Endothelial cell of umbilical vein (primary cell): Measurements from ENCODE around the gene NHERF2. TPM values are rescaled to one million over a fixed set of nuclear protein-coding genes. Genes with fewer than 3 reads are reported as not detected.

Source experiments
- BruUV-seq: library from RNA; stranded (reverse); fragments of 400-500 nt; replicated peaks from 2 replicates; lab custom pipeline; 2021; lab: Mats Ljungman, UMichigan
- CTCF ChIA-PET: fragments of 300-600, 350-600 bp; sonication (Branson Sonifier 250); formaldehyde crosslinking; loops from one replicate; lab custom pipeline; 2021; ENCODE audit warnings: antibody characterized with exemption, inconsistent platforms; lab: Charles Lee
- POLR2A ChIA-PET: fragments of 300-600, 350-600 bp; sonication (Branson Sonifier 250); formaldehyde crosslinking; loops from one replicate; lab custom pipeline; 2021; ENCODE audit warnings: antibody characterized with exemption, inconsistent platforms; lab: Charles Lee
- DNase-seq: peaks from one replicate; pipeline ENCODE4 v3.0.0-alpha.2; 2011; ENCODE audit warnings: low read depth, low spot score
- FAIRE-seq: peaks from 2 replicates; lab custom pipeline; 2011; peaks lifted over from hg19 to GRCh38; lab: Jason Lieb, UNC
- H2AFZ ChIP-seq: 2 replicates; pipeline ENCODE4 v1.6.0; 2012; ENCODE audit warnings: low read depth, low read length, control low read depth, inconsistent platforms
- H3K27ac ChIP-seq: 2 replicates; pipeline ENCODE4 v1.5.1; 2011; ENCODE audit warnings: low read depth, mild to moderate bottlenecking, control low read depth, low read length, moderate library complexity; ENCODE audit not compliant: insufficient read depth
- H3K27me3 ChIP-seq, 2 experiments: 2 replicates each; pipeline versions ENCODE4 v1.6.0 to v1.6.1; 2011; ENCODE audit warnings: low read length in 2 of 2, mixed read lengths in 1 of 2; ENCODE audit not compliant: control insufficient read depth in 2 of 2, insufficient read depth in 2 of 2
- H3K36me3 ChIP-seq, 2 experiments: 2 replicates in 1 of 2; 3 replicates in 1 of 2; pipeline ENCODE4 v1.5.1; 2011; ENCODE audit warnings: low read length in 2 of 2, mild to moderate bottlenecking in 1 of 2, moderate library complexity in 1 of 2; ENCODE audit not compliant: control insufficient read depth in 2 of 2, insufficient read depth in 2 of 2; ENCODE audit errors: extremely low read depth in 1 of 2
- H3K4me1 ChIP-seq: 3 replicates; pipeline ENCODE4 v1.5.1; 2011; ENCODE audit warnings: mild to moderate bottlenecking, low read length; ENCODE audit not compliant: control insufficient read depth, insufficient read depth; ENCODE audit errors: extremely low read depth
- H3K4me2 ChIP-seq: 2 replicates; pipeline ENCODE4 v1.6.1; 2011; ENCODE audit warnings: low read length, control low read depth, mixed read lengths; ENCODE audit not compliant: insufficient read depth
- H3K4me3 ChIP-seq, 3 experiments: fragments of 200-600 bp in 1 of 3; sonication (generic), shearing (Covaris generic) in 1 of 3; replicated peaks in 1 of 3; 2 replicates each; pipeline ENCODE4 v1.5.1; 2011 to 2016; ENCODE audit warnings: control low read depth in 3 of 3, low read length in 3 of 3, mild to moderate bottlenecking in 2 of 3, inconsistent platforms in 1 of 3, low read depth in 1 of 3, moderate library complexity in 1 of 3; ENCODE audit not compliant: insufficient read depth in 1 of 3
- H3K79me2 ChIP-seq: 2 replicates; pipeline ENCODE4 v1.6.0; 2012; ENCODE audit warnings: low read length, inconsistent platforms; ENCODE audit not compliant: control insufficient read depth, insufficient read depth
- H3K9ac ChIP-seq: replicated peaks from 2 replicates; pipeline ENCODE3; 2011; ENCODE audit warnings: low read length, control low read depth; ENCODE audit not compliant: insufficient read depth; ENCODE audit errors: extremely low read depth
- H3K9me1 ChIP-seq: replicated peaks from 3 replicates; pipeline ENCODE4 v1.6.0; 2011; ENCODE audit warnings: mild to moderate bottlenecking, low read length; ENCODE audit not compliant: control insufficient read depth, insufficient read depth; ENCODE audit errors: extremely low read depth
- H3K9me3 ChIP-seq: replicated peaks from 2 replicates; pipeline ENCODE4 v1.5.1; 2012; ENCODE audit warnings: low read length, inconsistent platforms; ENCODE audit not compliant: control insufficient read depth, insufficient read depth
- H4K20me1 ChIP-seq: replicated peaks from 2 replicates; pipeline ENCODE3; 2011; ENCODE audit warnings: mild to moderate bottlenecking, low read length; ENCODE audit not compliant: control insufficient read depth, insufficient read depth; ENCODE audit errors: extremely low read depth
- POLR2AphosphoS5 ChIP-seq: IDR thresholded peaks from 2 replicates; pipeline ENCODE4 v1.6.1; 2012; ENCODE audit warnings: low read depth, mild to moderate bottlenecking, control low read depth, low read length, moderate library complexity; ENCODE audit not compliant: insufficient read depth
- dilution Hi-C: fragments of 300-500 bp; cut with MboI; formaldehyde crosslinking; loops from one replicate; pipeline ENCODE4 v1.15.0; 2019; ENCODE audit warnings: low sequenced_read_pairs; ENCODE audit not compliant: extremely low pct_ligation_motif_present
- intact Hi-C: fragments of 100-400 bp; cut with micrococcal nuclease; formaldehyde crosslinking; loops from one replicate; pipeline ENCODE4 v1.10.0; 2022
- polyA plus RNA-seq, 4 experiments: library from polyadenylated mRNA; depleted of rRNA in 3 of 4; stranded (reverse) in 3 of 4; unstranded in 1 of 4; fragments of >200 nt; gene quantifications; 2 replicates each; pipeline versions ENCODE4 v1.2.1 to v1.2.3, GENCODE V29; 2011 to 2012; ENCODE audit warnings: missing spikeins in 1 of 4
- total RNA-seq: library from RNA; stranded (reverse); gene quantifications from 2 replicates; pipeline ENCODE4 v1.2.3, GENCODE V29; 2021
- TF ChIP-seq, protein P1 (sequence below): IDR thresholded peaks from 2 replicates; pipeline ENCODE4 v1.6.1; 2011; ENCODE audit not compliant: insufficient read depth, insufficient read length
- TF ChIP-seq, protein P2 (sequence below), 2 donors: IDR thresholded peaks; 1 replicate in 1 of 2; 2 replicates in 1 of 2; pipeline ENCODE4 v1.5.1; 2011; ENCODE audit warnings: low read length in 2 of 2, mild to moderate bottlenecking in 2 of 2, moderate library complexity in 2 of 2, control low read depth in 1 of 2, inconsistent platforms in 1 of 2, low read depth in 1 of 2; ENCODE audit not compliant: insufficient read depth in 1 of 2; ENCODE audit errors: extremely low read depth in 1 of 2

Gene NHERF2
- total and polyA plus RNA-seq, 2 donors (not counting 3 experiments of a cell fraction or from before 2014, with no cell fraction given), result 65.2 to 71.2 TPM

DNA sequence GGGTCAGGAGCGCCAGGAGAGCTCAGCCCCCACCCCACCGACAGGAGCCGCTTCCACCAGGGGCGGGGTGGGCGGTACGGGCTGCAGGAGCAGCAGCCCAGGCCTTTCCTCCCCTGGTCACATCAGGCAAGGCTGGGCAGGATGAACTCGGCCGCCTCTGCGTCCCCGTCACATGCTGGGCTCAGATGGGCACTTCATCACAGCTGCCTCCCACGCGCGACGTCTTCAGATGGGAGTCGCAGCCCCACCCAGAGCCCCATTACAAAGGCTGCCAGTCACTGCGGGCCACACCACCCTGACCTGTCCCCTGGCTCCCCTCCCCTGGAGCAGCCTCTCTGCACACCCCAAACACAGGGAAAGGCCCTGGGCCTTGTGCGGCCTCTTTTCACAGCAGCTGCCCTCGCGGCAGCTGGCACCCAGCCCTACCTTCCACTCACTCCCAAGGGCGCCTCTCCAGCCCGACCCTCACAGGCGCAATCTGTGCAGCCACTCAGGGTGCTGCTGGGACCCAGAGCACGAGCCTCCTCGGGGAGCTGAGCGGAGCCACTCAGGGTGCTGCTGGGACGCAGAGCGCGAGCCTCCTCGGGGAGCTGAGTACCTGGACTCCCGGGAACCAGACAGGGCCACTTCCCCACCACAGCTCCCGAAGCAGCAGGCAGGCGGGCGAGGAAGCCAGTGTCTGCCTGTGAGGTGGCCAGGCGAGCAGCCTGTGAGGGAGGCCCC is 21.7 kb upstream of the NHERF2 start:
- Histone ChIP-seq H3K79me2 (peaks cover 69% of the 10 kb centered on the region), H3K36me3 (peaks cover 0 to 32% of the 10 kb centered on the region in 2 experiments), H3K9me3 (no peaks in the 10 kb centered on the region), H3K27ac (no peak overlapping the region), H3K9me1 (no peaks in the 10 kb centered on the region), H3K4me1 (peaks cover 42% of the 10 kb centered on the region), H4K20me1 (no peaks in the 10 kb centered on the region), H3K9ac (no peak overlapping the region), H2AFZ (no peak overlapping the region), H3K4me3 (no peak overlapping the region), H3K27me3 (no peaks in the 10 kb centered on the region), H3K4me2 (no peak overlapping the region)
- no TSS peak for BruUV-seq
- DNase-seq (no peak), FAIRE-seq (no peak)
- intact Hi-C loops (loop anchor here (1.0 kb wide), 2 partner anchors 148 to 246 kb away; partner anchors contain the start of gene ECI1), dilution Hi-C loops (no loop called here)
- TF ChIP-seq POLR2AphosphoS5, result no peak
- POLR2A ChIA-PET, result interaction anchor here (1.9 kb wide), 1 partner anchor 150 kb away, joined by 21 read pairs; the partner anchor contains the start of gene TRAF7
- CTCF ChIA-PET, result interaction anchor here (0.7 to 4.0 kb wide), 10 partner anchors 15 to 247 kb away, joined by 3 to 85 read pairs (median 8); partner anchors contain the start of genes ECI1, GFER and NPW

DNA sequence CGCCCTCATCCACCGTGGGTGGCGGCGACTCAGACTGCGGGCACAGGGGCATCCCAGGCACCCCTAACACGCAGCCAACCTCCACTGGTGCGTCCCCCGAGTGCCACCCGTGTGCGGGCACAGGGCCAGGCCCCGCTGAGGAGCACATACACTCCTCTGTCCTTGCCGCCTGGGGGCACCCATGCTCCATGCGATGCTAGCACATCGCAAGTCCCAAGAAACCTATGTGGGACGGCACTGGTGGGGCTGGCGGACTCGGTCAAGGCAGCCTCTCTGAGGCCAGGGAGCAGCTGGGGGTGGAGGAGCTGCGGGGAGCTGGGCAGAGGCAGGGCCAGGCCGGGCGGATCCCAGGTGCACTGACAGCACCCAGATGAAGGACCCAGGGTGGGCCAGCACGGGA is 21.1 kb upstream of the NHERF2 start:
- Histone ChIP-seq H3K4me3 (no peak overlapping the region), H3K36me3 (peaks cover 0 to 27% of the 10 kb centered on the region in 2 experiments), H3K4me2 (no peak overlapping the region), H3K27ac (no peak overlapping the region), H3K9me3 (no peaks in the 10 kb centered on the region), H3K9ac (no peak overlapping the region), H3K9me1 (no peaks in the 10 kb centered on the region), H3K79me2 (peaks cover 72% of the 10 kb centered on the region), H3K4me1 (peaks cover 48% of the 10 kb centered on the region), H4K20me1 (no peaks in the 10 kb centered on the region), H2AFZ (no peak overlapping the region), H3K27me3 (no peaks in the 10 kb centered on the region)
- DNase-seq, result peak; percentile 45
- intact Hi-C loops, result loop anchor here (1.0 kb wide), 2 partner anchors 148 to 246 kb away; partner anchors contain the start of gene ECI1
- dilution Hi-C loops, result no loop called here
- BruUV-seq, result no TSS peak
- TF ChIP-seq, protein P1, sequence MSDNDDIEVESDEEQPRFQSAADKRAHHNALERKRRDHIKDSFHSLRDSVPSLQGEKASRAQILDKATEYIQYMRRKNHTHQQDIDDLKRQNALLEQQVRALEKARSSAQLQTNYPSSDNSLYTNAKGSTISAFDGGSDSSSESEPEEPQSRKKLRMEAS, result no peak
- TF ChIP-seq, protein P2, sequence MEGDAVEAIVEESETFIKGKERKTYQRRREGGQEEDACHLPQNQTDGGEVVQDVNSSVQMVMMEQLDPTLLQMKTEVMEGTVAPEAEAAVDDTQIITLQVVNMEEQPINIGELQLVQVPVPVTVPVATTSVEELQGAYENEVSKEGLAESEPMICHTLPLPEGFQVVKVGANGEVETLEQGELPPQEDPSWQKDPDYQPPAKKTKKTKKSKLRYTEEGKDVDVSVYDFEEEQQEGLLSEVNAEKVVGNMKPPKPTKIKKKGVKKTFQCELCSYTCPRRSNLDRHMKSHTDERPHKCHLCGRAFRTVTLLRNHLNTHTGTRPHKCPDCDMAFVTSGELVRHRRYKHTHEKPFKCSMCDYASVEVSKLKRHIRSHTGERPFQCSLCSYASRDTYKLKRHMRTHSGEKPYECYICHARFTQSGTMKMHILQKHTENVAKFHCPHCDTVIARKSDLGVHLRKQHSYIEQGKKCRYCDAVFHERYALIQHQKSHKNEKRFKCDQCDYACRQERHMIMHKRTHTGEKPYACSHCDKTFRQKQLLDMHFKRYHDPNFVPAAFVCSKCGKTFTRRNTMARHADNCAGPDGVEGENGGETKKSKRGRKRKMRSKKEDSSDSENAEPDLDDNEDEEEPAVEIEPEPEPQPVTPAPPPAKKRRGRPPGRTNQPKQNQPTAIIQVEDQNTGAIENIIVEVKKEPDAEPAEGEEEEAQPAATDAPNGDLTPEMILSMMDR (IDR thresholded peaks at IDR 0.05; ENCODE audit: extremely low read depth in 1 of 2, insufficient read depth in 1 of 2, low read depth in 1 of 2, low read length in 2 of 2), result peak; percentile 46 to 54
- POLR2A ChIA-PET, result no interaction called here
- CTCF ChIA-PET, result interaction anchor here (0.7 to 4.0 kb wide), 5 partner anchors 15 to 246 kb away, joined by 3 to 85 read pairs (median 6); partner anchors contain the start of gene NPW
- no peak for FAIRE-seq
